K562 (cell line): Measurements from ENCODE around the gene SH3BP4. TPM values are rescaled to one million over a fixed set of nuclear protein-coding genes. Genes with fewer than 3 reads are reported as not detected.

Source experiments
- ATAC-seq: fragments of 200-7000 bp; cut with Tn5 transposase; 3 replicates; pipeline ENCODE4 v1.9.1; 2020; ENCODE audit warnings: moderate library complexity
- BruUV-seq: library from RNA; stranded (reverse); fragments of 400-500 nt; replicated peaks from 2 replicates; lab custom pipeline; 2021; lab: Mats Ljungman, UMichigan
- CTCF ChIA-PET: fragments of 300-600 bp; formaldehyde crosslinking; extraction: SDS; loops from one replicate; lab custom pipeline; 2021; ENCODE audit warnings: low intra/inter-chr PET ratio; lab: Yijun Ruan, JAX
- POLR2A ChIA-PET: fragments of 300-600, 350-650 bp; sonication (Branson Sonifier 250); formaldehyde crosslinking; extraction: SDS; loops from one replicate; lab custom pipeline; 2021; ENCODE audit warnings: antibody characterized with exemption, inconsistent platforms; lab: Yijun Ruan, JAX
- DNase-seq, 4 experiments: peaks; one replicate each; pipeline versions ENCODE4 v3.0.0 to v3.0.0-alpha.2; 2011 to 2018; ENCODE audit warnings: low spot score in 3 of 4, mixed read lengths in 3 of 4; ENCODE audit errors: extremely low read depth in 1 of 4
- FAIRE-seq: peaks from 2 replicates; lab custom pipeline; 2011; peaks lifted over from hg19 to GRCh38; lab: Jason Lieb, UNC
- H2AFZ ChIP-seq: 2 replicates; pipeline ENCODE4 v1.6.0; 2011; ENCODE audit warnings: low read depth, low read length, control low read depth, inconsistent platforms
- H3K27ac ChIP-seq: fragments of 200-600 bp; 3 replicates; pipeline ENCODE4 v1.8.0; 2011; ENCODE audit warnings: low read depth, mild to moderate bottlenecking, control low read depth, inconsistent platforms, low read length, moderate library complexity, mixed read lengths; ENCODE audit errors: extremely low read depth
- H3K27me3 ChIP-seq, 2 experiments: fragments of 300-600 bp in 1 of 2; 2 replicates in 1 of 2; 3 replicates in 1 of 2; pipeline versions ENCODE4 v1.6.0 to v1.8.0; 2011; ENCODE audit warnings: inconsistent platforms in 2 of 2, low read length in 2 of 2, mild to moderate bottlenecking in 1 of 2, mixed read lengths in 1 of 2, moderate library complexity in 1 of 2; ENCODE audit not compliant: control insufficient read depth in 2 of 2, insufficient read depth in 2 of 2
- H3K36me3 ChIP-seq: fragments of 300-600 bp; 3 replicates; pipeline ENCODE4 v1.8.0; 2011; ENCODE audit warnings: mild to moderate bottlenecking, low read length, inconsistent platforms; ENCODE audit not compliant: control insufficient read depth, insufficient read depth
- H3K4me1 ChIP-seq, 2 experiments: fragments of 200-600 bp in 1 of 2; replicated peaks in 1 of 2; 2 replicates in 1 of 2; 3 replicates in 1 of 2; pipeline versions ENCODE4 v1.5.1 to v1.8.0; 2011; ENCODE audit warnings: inconsistent platforms in 2 of 2, low read length in 2 of 2, mild to moderate bottlenecking in 1 of 2, mixed read lengths in 1 of 2, moderate library complexity in 1 of 2; ENCODE audit not compliant: control insufficient read depth in 2 of 2, insufficient read depth in 2 of 2
- H3K4me2 ChIP-seq: 2 replicates; pipeline ENCODE4 v1.6.1; 2011; ENCODE audit warnings: low read length, control low read depth, inconsistent platforms, mixed read lengths; ENCODE audit not compliant: insufficient read depth
- H3K4me3 ChIP-seq: fragments of 200-600 bp; sonication (generic), shearing (Covaris generic); 2 replicates; pipeline ENCODE4 v1.5.1; 2016; ENCODE audit warnings: control low read depth, inconsistent platforms
- H3K79me2 ChIP-seq: fragments of 200-600 bp; 3 replicates; pipeline ENCODE4 v1.8.0; 2011; ENCODE audit warnings: low read length, inconsistent platforms; ENCODE audit not compliant: control insufficient read depth, insufficient read depth
- H3K9ac ChIP-seq, 2 experiments: 2 replicates each; pipeline versions ENCODE4 v1.6.0 to v1.6.1; 2011; ENCODE audit warnings: low read depth in 2 of 2, low read length in 2 of 2, control low read depth in 1 of 2, inconsistent platforms in 1 of 2, mild to moderate bottlenecking in 1 of 2, mixed read lengths in 1 of 2; ENCODE audit not compliant: insufficient read depth in 1 of 2
- H3K9me1 ChIP-seq: one replicate; pipeline ENCODE4 v1.6.0; 2011; ENCODE audit warnings: inconsistent platforms, mild to moderate bottlenecking, low read length, moderate library complexity; ENCODE audit not compliant: control insufficient read depth, insufficient read depth
- H3K9me3 ChIP-seq: replicated peaks from 2 replicates; pipeline ENCODE4 v1.5.1; 2011; ENCODE audit warnings: low read depth, low read length, inconsistent platforms; ENCODE audit not compliant: control insufficient read depth, insufficient read depth
- H4K20me1 ChIP-seq: replicated peaks from 2 replicates; pipeline ENCODE4 v1.6.1; 2011; ENCODE audit warnings: low read length, inconsistent platforms, mixed read lengths; ENCODE audit not compliant: control insufficient read depth, insufficient read depth
- CBX2 ChIP-seq: fragments of 200-600 bp; sonication (generic); IDR thresholded peaks from one replicate; pipeline ENCODE4 v1.6.1; 2012; ENCODE audit warnings: mild to moderate bottlenecking, low read length, inconsistent platforms; ENCODE audit not compliant: insufficient read depth, poor library complexity, severe bottlenecking
- KLF10 ChIP-seq: fragments of 250-450 bp; sonication (Bioruptor Pico); IDR thresholded peaks from 2 replicates; pipeline ENCODE4 v1.6.1; 2021; ENCODE audit warnings: matching md5 sums
- MYNN ChIP-seq, 2 experiments: sonication (generic); formaldehyde crosslinking in 1 of 2; IDR thresholded peaks; 2 replicates each; pipeline versions ENCODE4 v1.5.0 to v1.6.1; 2016 to 2020; ENCODE audit warnings: antibody characterized with exemption in 1 of 2, missing genetic modification reagents in 1 of 2
- PHB ChIP-seq: fragments of 250-450 bp; sonication (Bioruptor Pico); IDR thresholded peaks from 2 replicates; pipeline ENCODE4 v1.5.0; 2021
- ZFP1 ChIP-seq: fragments of 450-650 bp; formaldehyde crosslinking; IDR thresholded peaks from 2 replicates; pipeline ENCODE4 v1.4.0; 2020; ENCODE audit warnings: mild to moderate bottlenecking, mixed read lengths
- ZNF12 ChIP-seq: sonication (generic); formaldehyde crosslinking; IDR thresholded peaks from 2 replicates; pipeline ENCODE4 v1.4.0; 2020; ENCODE audit warnings: mild to moderate bottlenecking, missing genetic modification reagents
- ZNF354B ChIP-seq: fragments of 250-450 bp; sonication (Bioruptor Pico); IDR thresholded peaks from 2 replicates; pipeline ENCODE4 v1.4.0; 2020
- ZNF551 ChIP-seq: fragments of 250-450 bp; sonication (Bioruptor Pico); IDR thresholded peaks from 2 replicates; pipeline ENCODE4 v1.5.0; 2021; ENCODE audit warnings: mild to moderate bottlenecking, moderate library complexity
- ZNF778 ChIP-seq: fragments of 450-650 bp; formaldehyde crosslinking; IDR thresholded peaks from 2 replicates; pipeline ENCODE4 v1.4.0; 2020; ENCODE audit warnings: mild to moderate bottlenecking, moderate library complexity
- WGBS: fragments of 100-300 bp; shearing (Covaris generic); methylation state at CpG from one replicate; pipeline ENCODE4 v1.1.6; 2016; ENCODE audit warnings: low coverage, mixed read lengths; ENCODE audit not compliant: insufficient coverage; ENCODE audit errors: missing lambda C conversion rate; 5-methylcytosine and 5-hydroxymethylcytosine counted together
- in situ Hi-C: fragments of 300-500 bp; cut with MboI; formaldehyde crosslinking; loops from 4 replicates; pipeline ENCODE4 v1.15.0; 2018; ENCODE audit warnings: inconsistent platforms, mixed read lengths
- intact Hi-C: fragments of 100-400 bp; cut with micrococcal nuclease; formaldehyde crosslinking; loops from 2 replicates; pipeline ENCODE4 v1.14.2; 2022
- polyA plus RNA-seq, 8 experiments: library from polyadenylated mRNA; depleted of rRNA in 4 of 8; stranded (reverse) in 5 of 8; unstranded in 3 of 8; fragments of >200 nt; fragmentation: Nextera tagmentation in 2 of 8; fragmentation: Illumina TruSeq in 1 of 8; extraction: Ambion mirVana in 2 of 8; extraction: Trizol in 1 of 8; gene quantifications; 2 replicates each; pipeline versions ENCODE4 v1.2.1 to v1.2.3, GENCODE V29; 2011 to 2014; ENCODE audit warnings: inconsistent platforms in 1 of 8, missing spikeins in 1 of 8
- total RNA-seq, 7 experiments: library from RNA; depleted of rRNA in 6 of 7; stranded (reverse); fragments of >200 nt in 6 of 7; fragmentation: Illumina TruSeq in 2 of 7; extraction: Trizol in 2 of 7; gene quantifications; 2 replicates each; pipeline versions ENCODE4 v1.2.1 to v1.2.3, GENCODE V29; 2011 to 2021; ENCODE audit warnings: low replicate concordance in 1 of 7

The SH3BP4 gene
- total and polyA plus RNA-seq, 9 of the 15 experiments (the other 6 are each of a cell fraction or from before 2014, with no cell fraction given): 0.03 to 0.28 (median 0.27) TPM; not detected in 6

DNA sequence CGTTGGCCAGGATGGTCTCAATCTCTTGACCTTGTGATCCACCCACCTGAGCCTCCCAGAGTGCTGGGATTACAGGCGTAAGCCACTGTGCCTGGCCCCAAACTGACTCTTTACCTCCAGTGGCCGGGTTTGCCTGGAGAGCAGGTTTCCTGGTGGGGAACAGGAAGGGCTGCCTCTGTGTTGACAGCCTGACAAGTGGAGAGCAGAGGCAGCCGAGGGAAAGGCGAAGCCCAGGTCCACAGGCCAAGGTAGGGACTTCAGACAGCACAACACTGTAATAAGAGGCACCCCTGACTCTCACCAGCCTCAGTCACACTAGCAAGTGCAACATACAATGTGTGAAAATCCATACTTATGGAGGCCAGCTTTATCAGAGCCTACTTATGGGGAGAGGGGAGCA, 16.5 kb upstream of the SH3BP4 start:
- no peaks in the 10 kb centered on the region for H3K9me3 ChIP-seq
- H3K27ac ChIP-seq: no peak overlapping the region
- CTCF ChIA-PET: no interaction called here
- H4K20me1 ChIP-seq: no peaks in the 10 kb centered on the region
- H3K4me3 ChIP-seq: no peak overlapping the region
- no peaks in the 10 kb centered on the region for H3K9me1 ChIP-seq
- in situ Hi-C loops: no loop called here
- WGBS: 4% methylated on average over 4 of the region's 5 CpGs
- no peak overlapping the region for H3K4me2 ChIP-seq
- POLR2A ChIA-PET: no interaction called here
- FAIRE-seq (no peak), ATAC-seq (no peak), DNase-seq (no peak)
- TF ChIP-seq ZNF778 (CRISPR knock-in tag) (no peak), MYNN (IDR thresholded peaks at IDR 0.05) (no peak), MYNN (CRISPR knock-in tag; IDR thresholded peaks at IDR 0.05) (no peak), ZNF354B (no peak), ZNF12 (CRISPR knock-in tag) (no peak), ZNF551 (CRISPR knock-in tag) (no peak), PHB (no peak), KLF10 (CRISPR knock-in tag) (no peak), ZFP1 (CRISPR knock-in tag) (no peak), CBX2 (no peak)
- no peaks in the 10 kb centered on the region for H3K4me1 ChIP-seq
- no TSS peak for BruUV-seq
- peaks cover 0 to 17% of the 10 kb centered on the region in 2 experiments; a peak in 2 of 5 replicates for H3K27me3 ChIP-seq
- no peaks in the 10 kb centered on the region for H3K79me2 ChIP-seq
- H2AFZ ChIP-seq: no peak overlapping the region
- no peaks in the 10 kb centered on the region for H3K36me3 ChIP-seq
- H3K9ac ChIP-seq: no peak overlapping the region
- intact Hi-C loops: no loop called here
